ENCODE measurements around the gene CREBBP. TPM values are rescaled to one million over a fixed set of nuclear protein-coding genes. Genes with fewer than 3 reads are reported as not detected.

The CREBBP gene
- polyA plus RNA-seq, 2 of the 4 experiments (the other 2 are of a cell fraction): 8.0 to 13.4 TPM

- ATAC-seq: no peak
- H3K4me1 ChIP-seq: peaks cover 36% of the 10 kb centered on the region
- H3K27ac ChIP-seq: no peak overlapping the region
- H3K9me3 ChIP-seq: no peaks in the 10 kb centered on the region
- CTCF ChIA-PET: no interaction called here
- 93% methylated on average over 1 of the region's 1 CpG for WGBS (ENCODE audit: missing lambda C conversion rate)
- H3K4me3 ChIP-seq: no peak overlapping the region
- POLR2A ChIA-PET: no interaction called here
- FAIRE-seq: no peak
- TF ChIP-seq ZSCAN20 (CRISPR knock-in tag; IDR thresholded peaks at IDR 0.05) (no peak), EHF (CRISPR knock-in tag; IDR thresholded peaks at IDR 0.05) (no peak), MAX (IDR thresholded peaks at IDR 0.05) (no peak), HOXB5 (CRISPR knock-in tag; IDR thresholded peaks at IDR 0.05) (no peak), ZC3H11A (IDR thresholded peaks at IDR 0.05) (no peak), TP53 (CRISPR knock-in tag; IDR thresholded peaks at IDR 0.05) (no peak), KDM5A (IDR thresholded peaks at IDR 0.05) (no peak), FOSL2 (IDR thresholded peaks at IDR 0.05) (no peak), FOSL2 (CRISPR knock-in tag; IDR thresholded peaks at IDR 0.05) (no peak), FOSB (CRISPR knock-in tag; IDR thresholded peaks at IDR 0.05) (no peak), SMC3 (IDR thresholded peaks at IDR 0.05) (no peak)
- no peak overlapping the region for H3K4me2 ChIP-seq
- no peak for DNase-seq (ENCODE audit: low read depth in 1 of 2, low spot score in 1 of 2)
These were observed 55.4 kb downstream of the CREBBP start for GRCh38 chr16:3825103-3825502.

GRCh38 chr16:3824121-3824795 is 56.3 kb downstream of the CREBBP start:
- no peak for FAIRE-seq
- Histone ChIP-seq H3K4me3 (no peak overlapping the region), H3K4me1 (peaks cover 38% of the 10 kb centered on the region), H3K9me3 (no peaks in the 10 kb centered on the region), H3K4me2 (no peak overlapping the region), H3K27ac (no peak overlapping the region)
- no peak for ATAC-seq
- DNase-seq (ENCODE audit: low read depth in 1 of 2, low spot score in 1 of 2): no peak
- POLR2A ChIA-PET: no interaction called here
- CTCF ChIA-PET: interaction anchor here (0.5 to 0.8 kb wide), 2 partner anchors 9 to 100 kb away, joined by 3 read pairs; no protein-coding TSS in a partner anchor
- 89% methylated on average over 17 of the region's 17 CpGs for WGBS (ENCODE audit: missing lambda C conversion rate)
- TF ChIP-seq PHF8 (IDR thresholded peaks at IDR 0.05; ENCODE audit: borderline replicate concordance, low read depth) (no peak), EP300 (IDR thresholded peaks at IDR 0.05) (no peak), JUN (IDR thresholded peaks at IDR 0.05) (no peak), CTCF (IDR thresholded peaks at IDR 0.05) (no peak), JUNB (IDR thresholded peaks at IDR 0.05) (no peak), HOXA7 (CRISPR knock-in tag; IDR thresholded peaks at IDR 0.05) (no peak), POLR2AphosphoS2 (conservative IDR thresholded peaks at IDR 0.05; ENCODE audit: low read length) (no peak), RFX5 (IDR thresholded peaks at IDR 0.05) (no peak), HOXB13 (CRISPR knock-in tag; IDR thresholded peaks at IDR 0.05; ENCODE audit: low read depth) (no peak), FOSL2 (IDR thresholded peaks at IDR 0.05) (no peak), FOSL2 (CRISPR knock-in tag; IDR thresholded peaks at IDR 0.05) (no peak), HDAC2 (IDR thresholded peaks at IDR 0.05) (no peak), FOXS1 (CRISPR knock-in tag; IDR thresholded peaks at IDR 0.05) (no peak), HEYL (CRISPR knock-in tag; IDR thresholded peaks at IDR 0.05) (no peak), EHF (CRISPR knock-in tag; IDR thresholded peaks at IDR 0.05) (no peak), TFCP2L1 (CRISPR knock-in tag; IDR thresholded peaks at IDR 0.05) (no peak), RCOR1 (IDR thresholded peaks at IDR 0.05; ENCODE audit: low read depth, low read length) (no peak), ZC3H11A (IDR thresholded peaks at IDR 0.05) (no peak), HES2 (IDR thresholded peaks at IDR 0.05) (no peak)

All from A549 (cell line).